ENCODE measurements around the gene HOXD10.

DNA sequence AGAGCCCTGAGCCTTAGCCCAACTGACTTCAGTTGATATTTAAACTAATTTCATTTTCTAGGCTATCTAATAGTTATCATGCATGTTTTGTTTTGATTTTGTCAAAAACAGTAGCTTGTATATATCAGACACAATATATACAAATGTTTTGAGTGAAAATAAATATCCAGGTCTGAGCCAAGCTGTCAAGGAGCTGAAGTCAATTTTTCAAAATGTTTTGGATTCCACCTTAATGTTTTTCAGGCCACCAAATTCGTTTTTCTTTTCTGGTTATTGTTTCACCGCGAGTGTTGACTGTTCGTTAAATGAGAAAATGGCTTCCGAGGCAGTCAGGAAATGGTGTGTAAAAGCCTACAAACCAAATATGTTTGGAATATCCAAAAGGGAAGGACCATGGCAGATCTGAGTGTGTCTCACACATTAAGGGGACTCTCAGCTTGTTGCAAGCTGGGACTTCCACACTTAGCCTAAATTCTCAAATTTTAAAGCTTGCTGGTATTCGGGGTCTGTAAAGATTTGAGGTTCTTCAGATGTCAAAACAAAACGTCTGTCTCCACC, 14.2 kb upstream of the HOXD10 start:
- TF ChIP-seq, protein P1, sequence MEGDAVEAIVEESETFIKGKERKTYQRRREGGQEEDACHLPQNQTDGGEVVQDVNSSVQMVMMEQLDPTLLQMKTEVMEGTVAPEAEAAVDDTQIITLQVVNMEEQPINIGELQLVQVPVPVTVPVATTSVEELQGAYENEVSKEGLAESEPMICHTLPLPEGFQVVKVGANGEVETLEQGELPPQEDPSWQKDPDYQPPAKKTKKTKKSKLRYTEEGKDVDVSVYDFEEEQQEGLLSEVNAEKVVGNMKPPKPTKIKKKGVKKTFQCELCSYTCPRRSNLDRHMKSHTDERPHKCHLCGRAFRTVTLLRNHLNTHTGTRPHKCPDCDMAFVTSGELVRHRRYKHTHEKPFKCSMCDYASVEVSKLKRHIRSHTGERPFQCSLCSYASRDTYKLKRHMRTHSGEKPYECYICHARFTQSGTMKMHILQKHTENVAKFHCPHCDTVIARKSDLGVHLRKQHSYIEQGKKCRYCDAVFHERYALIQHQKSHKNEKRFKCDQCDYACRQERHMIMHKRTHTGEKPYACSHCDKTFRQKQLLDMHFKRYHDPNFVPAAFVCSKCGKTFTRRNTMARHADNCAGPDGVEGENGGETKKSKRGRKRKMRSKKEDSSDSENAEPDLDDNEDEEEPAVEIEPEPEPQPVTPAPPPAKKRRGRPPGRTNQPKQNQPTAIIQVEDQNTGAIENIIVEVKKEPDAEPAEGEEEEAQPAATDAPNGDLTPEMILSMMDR (conservative IDR thresholded peaks at IDR 0.05 in 1 of 2, IDR thresholded peaks at IDR 0.05 in 1 of 2; ENCODE audit: low read depth in 1 of 2, low read length in 2 of 2) = no peak
- TF ChIP-seq EZH2 (IDR thresholded peaks at IDR 0.05; ENCODE audit: low read length, missing control alignments) = no peak

All from fibroblast of lung (primary cell).